Lung (tissue), 12 donors: ENCODE measurements around the gene FKBP4. TPM values are rescaled to one million over a fixed set of nuclear protein-coding genes. Genes with fewer than 3 reads are reported as not detected.
A peak's percentile ranks its signal among the peaks of the same experiment; 100 is the strongest.

Experiments
- ATAC-seq: fragments of 200-7000 bp; cut with Tn5 transposase; one replicate; pipeline ENCODE4 v1.9.1; 2020; ENCODE audit warnings: moderate number of reproducible peaks; ENCODE audit not compliant: insufficient read depth, low FRiP score
- DNase-seq, 3 donors: peaks; one replicate each; pipeline ENCODE4 v3.0.0-alpha.2; 2013 to 2017
- H3K27ac ChIP-seq, 2 donors: one replicate each; pipeline ENCODE4 v1.5.1; 2013; ENCODE audit warnings: mild to moderate bottlenecking in 2 of 2, moderate library complexity in 2 of 2, control low read depth in 1 of 2, inconsistent platforms in 1 of 2, low read depth in 1 of 2, low read length in 1 of 2
- H3K27me3 ChIP-seq, 3 donors: one replicate each; pipeline ENCODE4 v1.5.1; 2013; ENCODE audit warnings: low read length in 2 of 3; ENCODE audit not compliant: control insufficient read depth in 3 of 3, insufficient read depth in 3 of 3
- H3K36me3 ChIP-seq, 4 donors: one replicate each; pipeline ENCODE4 v1.5.1; 2013; ENCODE audit warnings: low read length in 4 of 4, mild to moderate bottlenecking in 1 of 4, moderate library complexity in 1 of 4; ENCODE audit not compliant: control insufficient read depth in 4 of 4, insufficient read depth in 4 of 4
- H3K4me1 ChIP-seq, 5 donors: one replicate each; pipeline ENCODE4 v1.5.1; 2013; ENCODE audit warnings: low read length in 5 of 5, mild to moderate bottlenecking in 2 of 5, moderate library complexity in 1 of 5; ENCODE audit not compliant: control insufficient read depth in 5 of 5, insufficient read depth in 5 of 5
- H3K4me3 ChIP-seq: one replicate; pipeline ENCODE4 v1.5.1; 2013; ENCODE audit warnings: mild to moderate bottlenecking, control low read depth, moderate library complexity
- H3K9ac ChIP-seq, 2 donors: one replicate each; pipeline ENCODE4 v1.5.1; 2013; ENCODE audit warnings: low read length in 2 of 2, control low read depth in 1 of 2; ENCODE audit not compliant: insufficient read depth in 1 of 2
- H3K9me3 ChIP-seq, 4 donors: one replicate each; pipeline ENCODE4 v1.5.1; 2013; ENCODE audit warnings: low read length in 3 of 4, mild to moderate bottlenecking in 1 of 4, moderate library complexity in 1 of 4; ENCODE audit not compliant: control insufficient read depth in 4 of 4, insufficient read depth in 3 of 4
- CTCF ChIP-seq: IDR thresholded peaks from 2 replicates; pipeline ENCODE4 v1.5.1; 2012; ENCODE audit warnings: mild to moderate bottlenecking; ENCODE audit errors: control extremely low read depth, extremely low read depth
- WGBS, 2 donors: extraction: QIAGEN DNeasy Blood & Tissue Kit; methylation state at CpG; one replicate each; pipeline ENCODE4 v1.1.7; 2013; 5-methylcytosine and 5-hydroxymethylcytosine counted together
- polyA plus RNA-seq, 2 donors: library from polyadenylated mRNA; stranded (reverse); fragments of 200-250 nt; gene quantifications; one replicate each; pipeline ENCODE4 v1.2.1, GENCODE V29; 2013
- total RNA-seq, 2 donors: library from RNA; depleted of rRNA in 1 of 2; stranded (reverse); fragments of >200 nt in 1 of 2; gene quantifications; one replicate each; pipeline ENCODE4 v1.2.1, GENCODE V29; 2014 to 2021
- donor health status: control.
- donor health status: control.
- donor health status: Bipolar disorder and iron deficiency.
- donor health status: healthy.
- donor health status: DM: yes; HTN: yes; CAD: no.

The FKBP4 gene
- total and polyA plus RNA-seq, 4 donors, result 26.7 to 69.8 (median 43.6) TPM

- ATAC-seq, result no peak
- Histone ChIP-seq H3K27ac (no peak overlapping the region), H3K4me1 (no peaks in the 10 kb centered on the region), H3K27me3 (peaks cover 0 to 11% (median 0%) of the 10 kb centered on the region in 3 donors), H3K36me3 (no peaks in the 10 kb centered on the region), H3K9me3 (no peaks in the 10 kb centered on the region), H3K9ac (no peak overlapping the region), H3K4me3 (no peak overlapping the region)
- no peak for DNase-seq
- WGBS, 2 donors, result 86 to 90% methylated on average over 20 of the region's 20 CpGs
- no peak for TF ChIP-seq CTCF
Measured at GRCh38 chr12:2776129-2776806, 18.5 kb upstream of the FKBP4 start.

GRCh38 chr12:2779281-2779680 is 15.5 kb upstream of the FKBP4 start:
- TF ChIP-seq CTCF, result no peak
- DNase-seq, result no peak
- no peaks in the 10 kb centered on the region for H3K36me3 ChIP-seq
- H3K27me3 ChIP-seq, result peaks cover 0 to 19% (median 5%) of the 10 kb centered on the region in 3 donors
- 44 to 64% methylated on average over 4 of the region's 4 CpGs for WGBS, 2 donors
- H3K4me3 ChIP-seq, result no peak overlapping the region
- no peaks in the 10 kb centered on the region for H3K9me3 ChIP-seq
- no peak overlapping the region for H3K9ac ChIP-seq
- H3K27ac ChIP-seq, result no peak overlapping the region
- H3K4me1 ChIP-seq, result peaks cover 0 to 8% (median 5%) of the 10 kb centered on the region in 5 donors
- ATAC-seq, result no peak

GRCh38 chr12:2783936-2784600 is 10.7 kb upstream of the FKBP4 start:
- no peaks in the 10 kb centered on the region for H3K36me3 ChIP-seq
- H3K27ac ChIP-seq, result no peak overlapping the region
- peak; percentile 86 for ATAC-seq
- H3K9ac ChIP-seq, result no peak overlapping the region
- peaks cover 0 to 22% (median 10%) of the 10 kb centered on the region in 3 donors for H3K27me3 ChIP-seq
- DNase-seq, result peak; percentile 74 to 87 (median 80)
- no peak overlapping the region for H3K4me3 ChIP-seq
- peak; percentile 88 for TF ChIP-seq CTCF
- peaks cover 0 to 9% (median 5%) of the 10 kb centered on the region in 5 donors for H3K4me1 ChIP-seq
- WGBS, 2 donors, result 12 to 15% methylated on average over 25 of the region's 25 CpGs
- H3K9me3 ChIP-seq, result no peaks in the 10 kb centered on the region
